Mucosa of descending colon (tissue), 3 donors: ENCODE data around the gene SYNJ1. TPM values are rescaled to one million over a fixed set of nuclear protein-coding genes. Genes with fewer than 3 reads are reported as not detected.
"Not testable (repeated sequence)": the region's sequence is repeated elsewhere in the genome, so short reads cannot be mapped to it uniquely, and the experiment has no call there.

Experiments used
- ATAC-seq: fragments of 200-7000 bp; cut with Tn5 transposase; one replicate; pipeline ENCODE4 v1.9.1; 2020; ENCODE audit warnings: mild to moderate bottlenecking, moderate library complexity
- DNase-seq, 3 donors: peaks; one replicate each; pipeline ENCODE4 v3.0.0-alpha.2; 2020
- H3K36me3 ChIP-seq: fragments of 200-600 bp; one replicate; pipeline ENCODE4 v1.8.0; 2021; ENCODE audit warnings: low read depth, mild to moderate bottlenecking
- H3K4me1 ChIP-seq: fragments of 200-600 bp; one replicate; pipeline ENCODE4 v1.8.0; 2021; ENCODE audit warnings: low read depth, mild to moderate bottlenecking
- H3K4me3 ChIP-seq: fragments of 200-600 bp; one replicate; pipeline ENCODE4 v1.8.0; 2021; ENCODE audit warnings: mild to moderate bottlenecking
- H3K9me3 ChIP-seq: fragments of 200-600 bp; one replicate; pipeline ENCODE4 v1.8.0; 2021; ENCODE audit warnings: mild to moderate bottlenecking
- intact Hi-C, 2 donors: fragments of 100-400 bp; cut with DNase I in 1 of 2; cut with micrococcal nuclease in 1 of 2; formaldehyde crosslinking; loops; one replicate each; pipeline versions ENCODE4 v1.11.0 to v1.11.1; 2022; cut with DNase I, micrococcal nuclease
- total RNA-seq, 3 donors: library from RNA; stranded (reverse); fragmentation: NEBNext Ultra II Directional in 2 of 3; extraction: Animal tissue kit (Norgen Biotek cat#: 25700) in 2 of 3; gene quantifications; one replicate each; pipeline versions ENCODE4 v1.2.1 to v1.2.4, GENCODE V29; 2021 to 2023
- TF ChIP-seq, protein P1 (sequence below): fragments of 200-600 bp; IDR thresholded peaks from one replicate; pipeline ENCODE4 v1.8.0; 2022; ENCODE audit warnings: antibody characterized with exemption, mild to moderate bottlenecking
- donor health status: DM: no; HTN: no; CAD: no; lungs with moderate emphysema.
- donor health status: DM: no; HTN: no; CAD: no.
- donor health status: DM: no; HTN: yes; CAD: no.

Gene SYNJ1
- total RNA-seq, 3 donors from 2014 or later, result 13.2 to 21.1 (median 16.8) TPM

DNA sequence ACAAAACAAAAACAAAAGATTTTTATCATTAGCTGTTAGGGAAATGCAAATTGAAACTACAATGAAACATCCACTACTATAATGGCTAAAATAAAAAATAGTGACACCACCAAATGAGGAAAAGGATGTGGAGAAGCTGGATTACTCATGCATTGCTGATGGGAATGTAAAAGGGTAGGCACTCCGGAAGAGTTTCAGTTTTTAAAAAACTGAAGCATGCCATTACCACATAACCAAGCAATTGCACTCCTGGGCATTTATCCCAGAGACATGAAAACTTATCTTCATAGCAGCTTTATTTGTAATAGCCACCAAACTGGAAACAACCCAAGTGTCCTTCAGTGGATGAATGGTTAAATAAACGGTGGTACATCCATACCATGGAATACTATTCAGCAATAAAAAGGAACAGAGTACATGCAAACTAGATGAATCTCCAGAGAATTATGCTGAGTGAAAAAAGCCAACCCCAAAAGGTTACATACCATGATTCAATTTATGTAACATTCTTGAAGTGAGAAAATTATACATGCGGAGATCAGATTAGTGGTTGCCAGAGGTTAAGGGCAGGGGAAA, 101.1 kb downstream of the SYNJ1 start:
- intact Hi-C loops, result no loop called here
- Histone ChIP-seq H3K4me3 (no peak overlapping the region), H3K4me1 (no peaks in the 10 kb centered on the region), H3K9me3 (no peaks in the 10 kb centered on the region), H3K36me3 (no peaks in the 10 kb centered on the region)
- TF ChIP-seq, protein P1, sequence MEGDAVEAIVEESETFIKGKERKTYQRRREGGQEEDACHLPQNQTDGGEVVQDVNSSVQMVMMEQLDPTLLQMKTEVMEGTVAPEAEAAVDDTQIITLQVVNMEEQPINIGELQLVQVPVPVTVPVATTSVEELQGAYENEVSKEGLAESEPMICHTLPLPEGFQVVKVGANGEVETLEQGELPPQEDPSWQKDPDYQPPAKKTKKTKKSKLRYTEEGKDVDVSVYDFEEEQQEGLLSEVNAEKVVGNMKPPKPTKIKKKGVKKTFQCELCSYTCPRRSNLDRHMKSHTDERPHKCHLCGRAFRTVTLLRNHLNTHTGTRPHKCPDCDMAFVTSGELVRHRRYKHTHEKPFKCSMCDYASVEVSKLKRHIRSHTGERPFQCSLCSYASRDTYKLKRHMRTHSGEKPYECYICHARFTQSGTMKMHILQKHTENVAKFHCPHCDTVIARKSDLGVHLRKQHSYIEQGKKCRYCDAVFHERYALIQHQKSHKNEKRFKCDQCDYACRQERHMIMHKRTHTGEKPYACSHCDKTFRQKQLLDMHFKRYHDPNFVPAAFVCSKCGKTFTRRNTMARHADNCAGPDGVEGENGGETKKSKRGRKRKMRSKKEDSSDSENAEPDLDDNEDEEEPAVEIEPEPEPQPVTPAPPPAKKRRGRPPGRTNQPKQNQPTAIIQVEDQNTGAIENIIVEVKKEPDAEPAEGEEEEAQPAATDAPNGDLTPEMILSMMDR, result no peak
- DNase-seq (no peak), ATAC-seq (no peak)

DNA sequence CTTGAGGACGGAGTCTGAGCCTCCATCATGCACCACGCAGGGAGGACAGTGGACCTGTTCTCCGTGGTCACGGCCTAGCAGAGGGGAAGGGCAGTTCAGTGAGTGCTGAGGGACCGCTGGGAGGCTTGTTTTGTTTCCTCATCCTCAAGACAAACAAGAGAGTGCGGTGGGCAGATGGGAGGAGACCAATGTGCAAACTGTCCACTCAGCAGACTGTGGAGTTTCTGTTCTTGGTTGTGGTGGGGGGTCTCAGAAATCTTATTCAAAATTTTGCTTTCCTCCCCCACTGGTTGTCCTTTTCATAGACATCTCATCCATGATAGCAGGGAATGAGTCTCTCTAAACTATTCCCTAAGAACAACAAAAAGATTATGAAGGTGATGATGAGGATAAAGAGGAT, 109.6 kb downstream of the SYNJ1 start:
- intact Hi-C loops, H3K4me3 ChIP-seq, ATAC-seq, H3K9me3 ChIP-seq, H3K4me1 ChIP-seq, H3K36me3 ChIP-seq, DNase-seq: not testable (repeated sequence)

DNA sequence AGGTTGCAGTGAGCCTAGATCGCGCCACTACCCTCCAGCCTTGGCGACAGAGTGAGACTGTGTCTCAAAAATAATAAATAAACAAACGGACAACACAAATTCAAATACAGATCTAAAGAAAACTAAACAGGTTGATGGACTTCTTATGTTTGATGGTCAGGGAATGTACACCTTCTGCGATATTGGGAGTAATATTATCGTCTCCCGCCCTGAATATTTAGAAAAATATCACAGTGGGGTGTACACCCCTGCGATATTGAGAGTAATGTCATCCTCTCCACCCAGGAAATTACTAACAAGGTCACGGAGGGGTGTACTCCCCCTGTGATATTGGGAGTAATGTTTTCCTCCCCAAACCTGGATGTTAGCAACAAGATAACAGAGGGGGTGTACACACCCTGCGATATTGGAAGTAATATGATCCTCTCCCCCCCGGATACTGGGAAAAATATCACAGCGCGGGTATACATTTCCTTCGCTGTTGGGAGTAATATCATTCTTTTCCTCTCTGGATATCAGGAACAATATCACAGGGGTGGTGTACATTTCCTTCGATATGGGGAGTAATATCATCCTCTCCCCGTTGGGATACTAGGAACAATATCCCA, 114.3 kb downstream of the SYNJ1 start:
- Histone ChIP-seq H3K4me3 (no peak overlapping the region), H3K9me3 (no peaks in the 10 kb centered on the region), H3K36me3 (no peaks in the 10 kb centered on the region), H3K4me1 (peaks cover 6% of the 10 kb centered on the region)
- DNase-seq (no peak), ATAC-seq (no peak)
- intact Hi-C loops, result no loop called here
- TF ChIP-seq, protein P1, result no peak

DNA sequence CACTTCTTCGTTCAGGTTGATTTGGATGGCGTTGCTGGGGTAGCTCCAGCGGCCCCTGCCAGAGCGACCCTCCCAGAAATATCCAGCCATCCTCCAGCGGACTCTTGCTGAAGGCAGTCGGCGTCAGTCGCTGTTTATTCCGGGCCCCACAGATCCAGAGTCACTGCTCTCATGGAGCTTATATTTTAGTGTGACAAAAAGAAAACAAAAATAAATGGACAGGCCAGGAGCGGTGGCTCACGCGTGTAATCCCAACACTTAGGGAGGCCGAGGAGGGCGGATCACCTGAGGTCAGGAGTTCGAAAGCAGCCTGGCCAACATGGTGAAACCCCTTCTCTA, 114.8 kb downstream of the SYNJ1 start:
- intact Hi-C loops, result no loop called here
- TF ChIP-seq, protein P1, result no peak
- H3K36me3 ChIP-seq, result no peaks in the 10 kb centered on the region
- H3K4me1 ChIP-seq, result peaks cover 6% of the 10 kb centered on the region
- DNase-seq (no peak), ATAC-seq (peak; percentile 16)
- H3K4me3 ChIP-seq, result peak overlapping the region; percentile 55
- no peaks in the 10 kb centered on the region for H3K9me3 ChIP-seq

DNA sequence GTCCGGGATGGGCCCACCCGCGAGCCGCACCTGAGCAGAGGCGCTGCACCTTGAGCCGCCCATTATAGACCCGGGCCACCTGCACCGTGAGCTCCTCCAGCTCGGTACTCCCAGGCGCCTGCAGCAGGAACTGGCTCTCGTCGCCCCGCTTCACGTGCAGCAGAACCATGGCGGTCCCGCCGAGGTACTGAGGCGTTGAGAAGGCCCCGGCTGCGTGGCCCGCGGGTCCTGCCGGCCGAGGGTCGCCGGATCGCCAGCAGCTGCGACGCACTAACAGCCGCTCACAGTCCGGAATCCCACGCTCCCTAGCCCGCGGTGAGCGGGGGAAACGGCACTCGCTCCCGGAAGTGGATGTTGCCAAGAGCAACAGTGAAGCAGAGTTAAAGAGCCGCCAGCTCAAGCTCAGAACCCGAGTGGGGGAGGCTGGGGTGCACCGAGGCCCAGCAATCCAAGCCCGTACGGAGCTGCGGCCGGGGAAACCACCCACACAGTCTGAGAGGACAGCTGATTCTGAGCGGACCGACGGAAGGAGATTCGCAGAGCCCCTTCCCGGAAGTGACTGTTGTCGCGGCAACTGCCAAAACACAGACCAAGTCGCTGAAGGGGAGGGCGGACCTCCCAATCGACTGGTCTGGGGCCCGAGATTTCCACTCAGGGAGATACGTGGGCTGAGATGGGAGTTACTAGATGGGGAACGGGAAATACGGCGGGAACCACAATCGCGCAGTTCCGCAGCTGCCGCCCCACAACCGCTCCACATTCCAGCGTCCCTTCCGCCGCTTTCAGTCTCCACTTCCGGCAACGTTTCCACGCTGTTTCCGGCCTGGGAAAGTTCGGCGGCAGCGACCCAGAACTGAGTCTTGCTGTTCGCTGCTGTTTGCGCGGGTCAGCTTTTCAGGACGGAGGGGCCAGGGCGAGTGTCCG, 115.5 kb downstream of the SYNJ1 start, which contains the start of gene CFAP298:
Gene CFAP298 (minus strand): TSS at position 303 of the 924 bp plus-strand sequence. CDS start 134 bp downstream, at position 169.
- DNase-seq (peak; percentile 86 to 91 (median 88)), ATAC-seq (peak; percentile 94)
- peaks cover 6% of the 10 kb centered on the region for H3K4me1 ChIP-seq
- TF ChIP-seq, protein P1, result no peak
- intact Hi-C loops, result no loop called here
- H3K4me3 ChIP-seq, result peak within 1 kb of the TSS; percentile 55
- H3K9me3 ChIP-seq, result no peaks in the 10 kb centered on the region
- no peaks in the 10 kb centered on the region for H3K36me3 ChIP-seq
